Astrocyte of the hippocampus (primary cell): ENCODE measurements around the gene CTDP1.
A peak's percentile ranks its signal among the peaks of the same experiment; 100 is the strongest.

Experiments used
- DNase-seq: peaks from one replicate; pipeline ENCODE4 v3.0.0; 2011; ENCODE audit warnings: low read depth, low spot score

CTDP1 gene

DNA sequence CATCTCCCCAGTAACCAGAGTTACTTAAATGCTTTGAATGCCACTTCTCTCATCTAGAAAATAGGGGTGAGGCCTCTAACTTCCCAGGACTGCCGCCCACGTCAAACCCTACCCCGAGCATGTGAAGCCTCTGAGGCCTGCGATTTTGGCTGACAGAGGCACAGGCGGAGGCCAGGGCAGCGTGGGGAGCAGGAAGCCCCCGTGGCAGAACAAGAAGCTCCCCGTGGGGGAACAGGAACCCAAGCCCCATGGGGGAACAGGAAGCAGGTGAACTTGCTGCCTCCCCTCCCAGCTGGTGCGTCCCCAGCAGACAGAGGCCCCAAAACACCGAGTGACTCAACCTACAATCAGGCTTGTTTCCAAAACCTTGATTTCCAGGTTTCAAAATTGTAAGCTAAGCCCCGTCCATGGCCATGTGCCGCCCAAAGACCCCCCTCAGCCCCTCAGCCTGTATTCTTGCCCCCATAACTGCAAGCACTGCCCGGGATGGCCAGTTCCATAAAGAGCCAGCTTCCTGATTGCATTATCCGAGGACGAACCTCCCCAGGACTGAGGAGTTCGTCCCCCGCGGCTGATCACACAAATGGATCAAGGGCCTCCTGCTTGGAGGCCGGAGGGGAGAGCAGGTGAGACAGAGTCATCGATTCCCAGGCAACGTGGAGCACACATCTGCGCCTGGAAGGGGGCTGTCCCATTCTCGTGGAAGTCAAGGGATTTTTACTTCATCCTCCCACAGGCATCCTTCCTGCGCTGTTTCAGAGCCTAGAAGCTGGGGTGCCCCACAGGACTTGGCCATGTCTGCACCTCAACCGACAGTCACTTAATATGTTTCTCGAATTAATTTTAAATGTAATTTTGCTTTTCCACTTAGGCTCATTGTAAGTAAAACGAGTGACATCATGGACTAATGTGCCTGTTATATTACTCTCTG is 36.3 kb upstream of the CTDP1 start:
- no peak for DNase-seq

DNA sequence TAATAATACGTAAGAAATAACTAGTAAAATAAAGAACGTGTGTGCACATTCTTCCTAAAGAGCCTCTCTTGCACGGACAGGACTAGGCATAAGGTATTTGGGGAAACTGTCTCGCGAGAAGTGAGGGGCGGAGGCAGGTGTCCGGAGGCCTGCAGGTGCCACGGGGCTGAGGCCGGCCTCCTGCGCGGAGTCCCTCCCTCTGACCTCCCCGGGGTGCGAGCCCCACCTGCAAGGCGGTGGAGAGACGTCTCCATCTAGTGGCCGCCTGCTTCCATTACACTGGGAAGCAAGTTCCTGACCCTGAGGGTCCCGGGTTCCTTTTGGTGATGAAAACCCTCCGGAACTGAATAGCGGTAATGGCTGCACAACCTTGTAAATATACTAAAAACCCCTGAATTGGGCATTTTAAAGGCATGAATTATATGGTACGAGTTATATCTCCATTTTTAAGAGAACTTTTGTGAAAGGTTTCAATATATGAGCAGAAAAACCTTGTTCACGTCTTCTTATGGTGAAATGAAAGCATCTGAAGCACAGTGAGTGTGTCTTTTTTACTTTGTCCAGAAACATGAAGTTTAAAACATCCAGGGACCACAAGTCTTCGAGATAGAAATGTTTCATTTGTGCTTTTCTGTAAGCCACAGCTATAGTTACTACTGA is 35.5 kb upstream of the CTDP1 start:
- peak; percentile 78 for DNase-seq

DNA sequence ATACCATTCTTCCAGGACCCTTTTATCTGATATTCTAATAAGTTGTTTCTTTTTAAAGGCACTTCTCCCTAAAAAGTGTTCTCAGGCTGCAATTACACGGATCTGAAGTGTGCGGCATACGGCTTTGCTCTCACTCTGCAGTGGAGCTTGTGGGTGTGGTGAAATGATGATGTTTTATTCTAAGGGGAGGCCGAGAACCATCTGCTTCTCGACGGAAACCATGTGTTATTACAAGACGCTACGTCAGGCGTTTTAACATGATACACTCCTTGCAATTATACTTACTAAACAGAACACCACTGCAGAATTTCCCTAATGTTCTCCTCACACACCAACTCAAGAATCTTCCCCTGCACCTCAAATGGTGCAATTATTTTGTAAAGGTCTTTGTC is 34.9 kb upstream of the CTDP1 start:
- DNase-seq, result no peak

DNA sequence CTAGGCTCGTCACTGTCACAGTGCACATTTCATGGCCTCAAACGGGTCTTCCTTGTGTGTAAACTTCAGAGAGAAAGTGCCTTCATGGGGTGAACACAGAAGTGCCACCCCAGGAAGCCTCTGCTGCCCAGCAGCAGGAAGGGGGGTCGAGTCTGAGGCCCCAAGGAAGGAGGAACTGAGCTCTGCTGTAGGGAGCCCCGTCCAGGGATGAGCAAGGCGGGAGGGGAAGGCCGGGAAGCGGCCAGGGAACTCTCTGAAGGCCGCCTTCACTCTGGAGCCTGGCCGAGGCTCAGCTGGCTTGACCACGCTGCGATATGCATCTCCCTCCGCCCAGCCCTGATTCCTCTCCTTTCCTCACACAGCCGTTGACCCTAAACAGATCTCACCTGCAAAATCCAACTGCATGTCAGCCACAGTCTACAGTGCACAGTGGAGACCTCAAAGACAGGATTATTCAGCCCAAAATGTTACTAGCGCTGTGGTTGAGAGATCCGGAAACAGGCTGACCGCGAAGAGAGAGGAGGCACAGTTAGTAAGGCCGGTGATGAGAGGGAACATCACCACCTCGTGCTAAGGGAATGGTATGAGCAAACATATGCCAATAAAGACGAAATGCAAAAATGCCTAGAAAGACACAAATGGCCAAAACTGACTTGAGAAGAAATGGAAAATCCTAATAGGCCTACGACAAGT is 34.2 kb upstream of the CTDP1 start:
- DNase-seq, result no peak

DNA sequence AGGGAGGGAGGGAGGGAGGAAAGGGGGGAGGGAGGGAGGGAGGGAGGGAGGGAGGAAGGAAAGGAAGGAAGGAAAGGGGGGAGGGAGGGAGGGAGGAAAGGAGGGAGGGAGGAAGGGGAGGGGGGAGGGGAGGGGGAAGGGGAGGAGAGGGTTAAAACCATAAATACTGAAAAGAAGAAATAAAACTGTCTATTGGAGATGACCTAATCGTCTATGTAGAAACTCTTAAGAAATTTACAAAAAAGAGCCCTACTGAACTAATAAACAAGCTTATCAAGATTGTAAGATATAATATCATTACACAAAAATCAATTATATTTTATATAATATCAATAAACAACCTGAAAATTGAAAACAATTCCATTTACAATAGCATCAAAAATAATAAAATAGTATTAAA is 32.3 kb upstream of the CTDP1 start:
- no peak for DNase-seq

DNA sequence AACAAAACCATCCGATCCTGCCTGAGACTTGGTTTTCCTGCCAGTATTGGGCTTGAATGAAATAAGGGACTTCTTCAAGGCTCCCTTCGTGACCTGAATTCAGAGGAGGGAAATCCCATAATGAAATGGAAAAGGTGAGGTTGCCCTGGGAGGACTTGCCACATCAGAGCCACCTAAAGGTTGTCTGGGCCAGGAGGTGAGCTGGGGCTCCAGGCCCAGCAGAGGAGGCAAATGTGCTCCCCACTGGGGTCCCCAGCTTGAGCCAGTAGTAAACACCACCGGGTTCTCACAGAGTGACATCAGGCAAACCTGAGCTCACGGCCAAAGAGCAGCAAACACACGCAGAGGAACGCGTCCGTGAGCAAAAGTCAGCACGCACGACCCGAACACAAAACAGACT is 28.6 kb upstream of the CTDP1 start:
- no peak for DNase-seq

DNA sequence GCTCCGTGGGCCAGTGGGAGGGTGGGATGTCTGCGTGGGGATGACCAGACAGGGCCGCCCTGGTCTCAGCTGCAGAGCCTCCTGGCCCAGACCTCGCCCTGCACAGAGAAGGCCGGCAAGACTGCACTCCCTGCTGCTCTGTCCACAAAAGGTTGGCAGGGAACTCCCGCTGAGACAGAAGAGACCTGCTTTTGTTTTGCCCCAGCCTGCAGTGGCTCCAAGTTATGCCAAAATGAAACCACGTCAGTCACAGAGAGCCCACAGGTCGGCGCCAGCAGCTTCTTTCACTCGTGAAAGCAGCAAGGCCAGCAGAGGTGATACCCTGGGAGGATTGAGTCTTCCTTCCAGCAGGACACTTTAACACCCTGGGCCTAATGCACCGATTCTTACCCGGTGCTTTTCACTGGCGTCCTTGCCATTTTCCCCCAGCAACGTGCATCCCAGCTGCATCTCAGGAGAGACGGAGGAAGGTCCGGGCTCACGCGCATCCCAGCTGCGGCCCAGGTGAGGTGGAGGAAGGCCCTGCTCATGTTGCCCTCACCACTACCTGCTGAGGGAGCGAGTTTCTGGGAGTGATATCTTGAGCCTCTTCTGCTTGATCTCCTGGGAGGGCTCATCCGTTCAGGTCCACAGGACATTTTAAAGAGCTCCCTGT is 22.1 kb upstream of the CTDP1 start:
- no peak for DNase-seq

DNA sequence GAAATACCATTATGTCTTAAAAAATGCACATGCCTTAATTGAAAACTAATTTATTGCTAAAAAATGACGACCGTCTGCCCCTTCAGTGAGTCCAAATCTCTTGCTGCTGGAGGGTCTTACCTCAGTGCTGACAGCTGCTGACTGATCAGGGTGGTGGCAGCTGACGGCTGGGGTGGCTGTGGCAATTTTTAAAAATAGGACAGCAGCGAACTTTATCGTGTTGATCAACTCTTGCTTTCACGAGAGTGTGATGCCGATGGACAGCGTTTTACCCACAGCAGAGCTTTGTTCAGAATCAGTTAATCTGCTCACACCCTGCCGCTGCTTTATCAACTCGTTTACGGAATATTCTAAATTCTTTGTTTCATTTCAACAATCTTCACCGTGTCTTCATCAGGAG is 21.2 kb upstream of the CTDP1 start:
- DNase-seq, result no peak

DNA sequence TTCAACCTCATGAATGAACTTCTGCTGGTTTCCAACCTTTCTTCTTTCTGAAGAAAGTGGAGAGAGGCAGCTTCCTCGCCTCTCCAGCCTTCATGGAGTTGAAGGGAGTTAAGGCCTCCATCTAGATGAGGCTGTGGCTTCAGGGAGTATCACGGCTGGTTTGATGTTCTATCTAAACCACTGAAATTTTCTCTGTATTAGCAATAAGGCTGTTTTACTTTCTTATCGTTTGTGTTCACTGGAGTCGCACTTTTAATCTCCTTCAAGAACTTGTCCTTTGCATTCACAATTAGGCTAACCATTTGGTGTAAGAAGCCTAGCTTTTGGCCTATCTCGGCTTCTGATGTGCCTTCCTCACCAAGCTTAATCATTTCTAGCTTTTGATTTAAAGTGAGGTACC is 19.9 kb upstream of the CTDP1 start:
- no peak for DNase-seq

DNA sequence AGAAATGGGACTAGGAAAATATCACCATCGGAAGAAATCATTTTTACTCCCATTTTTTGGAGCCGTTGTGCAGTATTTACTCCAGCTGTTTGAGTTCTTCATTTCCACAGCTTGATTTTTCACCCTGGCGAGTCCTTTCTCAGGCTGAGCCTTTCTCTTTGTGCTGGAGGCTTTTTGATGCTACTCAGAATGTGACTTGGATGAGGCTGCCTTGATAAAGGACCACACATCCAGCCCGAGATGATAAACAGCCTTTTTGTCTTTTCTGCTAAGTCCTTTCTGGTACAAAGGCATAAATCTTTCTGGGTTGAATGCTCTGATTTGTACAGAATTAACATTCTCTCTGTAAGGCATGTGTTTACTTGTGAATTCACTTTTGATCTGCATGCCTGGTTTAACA is 17.6 kb upstream of the CTDP1 start:
- no peak for DNase-seq

DNA sequence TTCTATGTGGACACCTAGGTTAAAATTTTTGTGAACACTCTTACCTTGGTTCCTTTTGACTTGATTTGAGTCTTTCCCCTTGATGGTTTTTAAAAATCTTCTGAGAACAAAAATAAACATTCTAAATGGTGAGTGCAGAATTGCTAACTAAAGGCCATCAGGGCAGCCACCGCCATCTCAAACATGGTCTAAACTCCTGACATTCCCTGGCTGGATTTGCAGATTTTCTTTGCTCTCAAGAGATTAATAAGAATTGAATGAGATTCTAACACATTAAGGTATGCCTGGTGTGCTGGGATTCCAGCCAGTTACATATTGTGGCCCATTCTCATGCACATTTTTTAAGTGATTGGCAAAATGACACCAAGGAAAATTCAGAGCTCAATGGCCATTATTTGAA is 17.2 kb upstream of the CTDP1 start:
- no peak for DNase-seq

DNA sequence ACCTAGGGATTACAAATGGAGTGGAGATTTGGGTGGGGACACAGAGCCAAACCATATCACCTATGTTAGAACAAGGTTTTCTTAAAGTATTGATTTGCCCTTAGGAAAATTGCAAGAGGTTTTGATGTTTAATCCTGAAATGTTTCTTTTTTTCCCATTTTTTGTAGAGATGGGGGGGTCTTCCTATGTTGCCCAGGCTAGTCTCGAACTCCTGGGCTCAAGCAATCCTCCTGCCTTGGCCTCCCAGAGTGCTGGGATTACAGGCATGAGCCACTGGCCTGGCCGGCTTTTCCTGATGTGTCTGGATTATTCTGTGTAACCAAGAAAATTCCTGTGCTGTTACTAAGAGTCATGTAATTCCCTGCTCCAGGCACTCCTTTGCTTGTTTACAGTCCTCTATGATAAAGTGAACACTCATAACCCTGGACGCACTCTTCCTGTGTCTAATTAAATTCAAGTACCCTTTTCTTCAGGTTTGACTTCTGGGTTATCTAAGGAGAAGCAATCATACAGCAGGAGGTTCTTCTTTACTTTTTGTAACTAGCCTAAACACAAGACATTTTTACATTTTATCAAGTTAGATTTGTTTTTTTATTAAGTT is 15.0 kb upstream of the CTDP1 start:
- peak; percentile 60 for DNase-seq

DNA sequence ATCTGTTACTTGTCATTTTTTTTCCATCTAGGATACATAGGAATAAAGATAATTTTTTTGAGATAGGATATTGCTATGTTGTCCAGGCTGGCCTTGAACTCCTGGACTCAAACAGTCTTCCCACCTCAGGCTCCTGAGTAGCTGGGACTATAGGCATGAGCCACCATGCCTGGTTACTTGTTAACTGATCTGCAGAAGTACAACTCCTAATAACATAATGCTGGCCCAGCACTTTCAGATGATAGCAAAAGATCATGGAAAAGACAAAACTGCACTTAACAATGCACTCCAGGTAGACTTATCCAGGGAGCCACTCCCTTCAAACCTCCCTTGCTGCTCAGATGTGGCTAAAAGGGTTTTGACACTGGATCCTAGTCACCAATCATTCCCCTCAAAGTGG is 11.4 kb upstream of the CTDP1 start:
- DNase-seq, result no peak

DNA sequence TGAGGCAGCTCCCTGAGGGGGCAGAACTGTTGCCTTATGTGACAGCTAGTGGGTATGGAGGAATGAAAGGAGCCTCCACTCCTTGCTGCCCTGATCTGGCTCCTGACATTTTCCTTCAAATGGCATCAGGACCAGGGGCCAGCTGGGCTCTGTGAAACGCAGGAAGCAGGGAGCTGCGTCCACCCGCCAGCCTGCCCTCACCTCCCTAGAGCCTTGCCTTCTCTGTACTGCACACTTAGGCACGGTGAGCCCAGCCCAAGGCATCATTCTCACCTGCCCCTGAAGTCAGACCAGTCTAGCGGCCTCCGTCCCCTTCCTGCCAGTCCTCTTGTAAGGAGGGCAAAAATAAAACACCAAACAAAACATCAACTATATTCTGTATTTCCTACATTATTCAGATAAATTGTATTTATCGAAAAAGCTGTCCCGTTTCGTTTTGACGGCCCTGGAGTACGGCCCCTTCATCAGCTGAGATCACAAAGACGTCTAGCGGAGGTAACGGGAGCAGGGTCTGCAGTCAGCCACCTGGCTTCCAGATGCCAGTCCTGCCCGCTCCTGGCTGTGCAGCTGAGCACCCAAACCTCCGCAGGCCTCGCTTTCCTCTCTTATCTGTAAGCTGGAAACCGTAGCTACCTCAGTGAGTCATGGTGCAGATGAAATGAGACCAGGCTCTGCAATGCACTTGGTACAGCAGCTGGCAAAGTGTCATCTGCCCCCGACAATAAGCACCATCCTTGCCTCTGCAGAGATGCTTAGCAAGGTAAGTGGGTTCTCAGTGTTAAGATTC is 6.9 kb upstream of the CTDP1 start:
- DNase-seq, result no peak

DNA sequence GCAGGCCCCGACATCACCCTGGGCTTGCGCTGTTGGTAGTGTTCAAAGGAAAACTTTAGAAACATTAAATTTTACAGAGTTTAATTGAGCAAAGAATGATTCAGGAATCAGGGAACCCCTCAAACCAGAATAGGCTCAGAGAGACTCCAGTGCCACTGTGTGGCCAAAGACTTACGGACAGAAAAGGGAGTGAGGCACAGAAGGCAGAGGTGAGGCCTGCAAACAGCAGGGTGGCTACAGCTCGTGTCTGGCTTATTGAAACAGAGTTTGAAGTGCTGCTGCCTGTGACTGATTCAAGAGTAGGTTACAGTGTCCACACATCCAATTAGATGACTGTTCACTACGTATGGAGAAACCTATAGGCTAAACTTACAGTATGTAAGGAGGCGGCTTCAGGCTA is 2.4 kb upstream of the CTDP1 start:
- no peak for DNase-seq

DNA sequence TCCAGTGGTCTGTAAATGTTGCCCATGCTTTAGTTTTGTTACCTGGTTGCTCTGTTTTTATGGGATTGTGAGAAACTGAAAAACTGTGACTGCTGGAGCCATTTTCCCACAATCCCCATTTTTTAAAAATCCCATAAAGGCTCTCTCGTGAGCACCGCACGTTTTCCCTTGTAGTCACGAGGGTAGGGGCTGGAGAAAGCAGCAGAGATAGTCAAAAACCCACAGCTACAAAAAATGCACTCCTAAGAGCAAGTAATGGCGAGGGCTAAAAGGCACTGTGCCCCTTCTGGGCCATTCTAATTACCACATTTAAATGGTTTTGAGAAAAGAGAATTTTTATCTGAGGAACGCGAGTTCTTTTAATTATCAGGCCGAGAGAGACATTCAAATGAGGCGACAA is 1.8 kb upstream of the CTDP1 start:
- no peak for DNase-seq

DNA sequence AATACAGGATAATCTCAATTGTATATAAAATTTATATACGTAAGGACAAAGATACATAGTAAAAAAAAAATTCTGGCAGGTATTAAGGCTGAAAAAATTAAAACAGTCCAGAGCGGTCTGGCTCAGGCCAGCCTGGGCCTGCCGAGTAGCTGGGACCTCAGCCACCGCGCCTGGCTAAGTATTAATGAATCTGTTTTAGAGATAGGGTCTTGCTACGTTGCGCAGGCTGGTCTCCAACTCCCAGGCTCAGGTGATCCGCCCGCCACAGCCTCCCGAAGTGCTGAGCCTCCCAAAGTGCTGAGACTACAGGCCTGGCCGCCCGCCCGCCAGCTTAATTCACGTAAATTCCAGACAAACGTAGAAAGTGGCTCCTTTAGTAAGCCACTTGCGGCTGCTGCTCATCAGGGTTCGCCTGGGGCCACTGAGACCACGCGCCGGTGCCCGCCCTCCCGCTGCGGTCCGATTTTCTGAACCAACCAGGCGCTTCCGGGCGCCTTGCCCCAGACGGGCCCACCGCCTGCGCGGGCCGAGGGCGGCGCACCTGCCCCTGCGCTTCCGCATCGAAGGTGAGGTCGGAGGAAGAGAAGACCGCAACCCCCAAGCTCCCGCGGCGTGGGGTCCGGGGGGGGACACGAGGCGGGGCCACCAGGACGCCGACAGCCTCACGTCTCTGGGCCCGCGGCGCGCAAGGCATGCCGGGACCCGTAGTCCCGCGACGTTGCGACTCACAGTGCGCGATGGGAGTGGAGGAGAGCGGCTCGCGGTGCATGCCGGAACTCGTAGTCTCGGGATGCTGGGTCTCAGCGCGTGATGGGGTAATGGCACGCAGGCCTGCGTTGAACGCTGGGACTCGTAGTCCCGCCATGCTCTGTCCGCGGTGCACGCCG is 695 bp upstream of the CTDP1 start:
- DNase-seq, result peak; percentile 100

DNA sequence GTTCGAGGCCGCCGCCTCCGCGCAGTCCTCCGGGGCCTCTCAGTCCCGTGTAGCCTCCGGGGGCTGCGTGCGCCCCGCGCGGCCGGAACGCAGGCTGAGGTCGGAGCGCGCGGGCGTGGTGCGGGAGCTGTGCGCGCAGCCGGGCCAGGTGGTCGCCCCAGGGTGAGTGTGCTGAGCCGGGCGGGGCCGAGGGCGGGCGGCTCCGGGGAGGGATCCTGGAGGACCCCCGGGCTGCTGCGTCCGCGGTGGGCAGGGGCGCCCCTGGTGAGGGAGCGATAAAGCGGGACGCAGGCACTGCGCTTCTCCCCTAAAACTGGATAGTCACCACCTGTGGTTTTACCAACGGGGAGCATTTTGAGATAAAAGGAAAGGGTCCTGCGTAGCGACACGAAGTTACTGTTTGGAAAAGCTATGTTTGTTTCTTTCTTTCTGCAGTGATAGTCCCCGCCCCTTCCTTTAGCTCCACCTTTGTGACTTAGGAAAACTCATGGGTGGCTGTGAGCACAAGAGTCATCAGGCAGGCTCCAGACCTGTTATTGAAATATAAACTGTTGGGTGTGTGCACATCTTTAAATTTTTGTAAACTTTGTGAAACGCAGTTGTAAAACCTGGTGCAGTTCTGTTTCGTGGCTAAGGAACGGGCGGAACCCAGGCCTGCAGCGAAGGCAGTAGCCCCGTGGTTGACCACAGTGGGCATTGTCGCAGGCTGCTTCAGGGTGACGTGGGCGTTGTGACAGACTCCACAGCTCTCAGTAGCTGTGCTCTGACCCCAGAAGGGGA is 687 bp downstream of the CTDP1 start:
- peak; percentile 59 for DNase-seq

DNA sequence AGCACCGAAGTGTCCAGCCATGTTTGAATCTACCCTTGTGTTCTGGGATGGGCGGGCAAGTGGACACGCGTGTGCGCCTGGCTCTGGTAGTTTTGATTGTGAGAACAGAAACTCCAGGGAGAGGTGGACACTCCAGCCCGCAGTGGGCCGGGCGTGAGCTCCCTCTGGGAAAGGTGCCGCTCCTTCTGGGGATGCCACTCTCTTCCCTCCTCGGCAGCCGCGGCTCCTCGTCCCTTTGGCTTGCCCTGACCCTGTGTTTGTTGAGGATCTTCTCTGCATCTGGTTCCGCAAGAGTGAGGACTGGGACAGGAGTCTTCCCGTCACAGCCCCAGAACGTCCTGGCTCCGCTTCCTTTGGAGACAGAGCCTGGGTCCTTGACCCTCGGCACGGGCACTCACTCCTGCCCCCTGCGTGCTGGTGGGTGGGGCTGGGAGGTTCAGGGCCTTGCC is 1.3 kb downstream of the CTDP1 start:
- no peak for DNase-seq
